Activated CD8-positive, alpha-beta memory T cell treated with anti-CD3 and anti-CD28 coated beads for 1 hour (primary cell): ENCODE data around the gene APOL3.
"Not testable (repeated sequence)": the region's sequence is repeated elsewhere in the genome, so short reads cannot be mapped to it uniquely, and the experiment has no call there.

Source experiments
- DNase-seq, 2 donors: peaks; one replicate each; pipeline ENCODE4 v3.0.0-alpha.2; 2020; ENCODE audit warnings: low read depth in 1 of 2; ENCODE audit errors: extremely low read depth in 1 of 2

APOL3 gene

DNA sequence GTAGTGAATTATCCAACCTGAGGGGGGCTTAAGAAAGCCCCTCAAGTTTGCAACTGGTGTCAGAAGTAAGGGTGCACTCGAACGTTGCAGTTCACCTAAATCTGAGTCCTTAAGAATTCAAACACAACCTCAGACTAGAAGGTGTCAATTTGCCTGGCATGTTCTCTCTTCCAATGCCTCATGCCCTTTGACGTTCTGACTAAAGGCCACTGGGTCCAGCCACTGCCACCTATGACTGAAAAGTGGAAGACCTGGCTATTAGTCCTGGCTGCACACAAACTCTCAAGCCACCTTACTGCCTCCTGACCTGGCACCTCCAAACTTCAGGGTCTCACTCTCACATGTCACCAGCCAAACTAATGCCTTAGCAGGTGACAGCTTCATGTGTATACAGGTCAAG, 33.0 kb upstream of the APOL3 start:
- DNase-seq, result no peak

DNA sequence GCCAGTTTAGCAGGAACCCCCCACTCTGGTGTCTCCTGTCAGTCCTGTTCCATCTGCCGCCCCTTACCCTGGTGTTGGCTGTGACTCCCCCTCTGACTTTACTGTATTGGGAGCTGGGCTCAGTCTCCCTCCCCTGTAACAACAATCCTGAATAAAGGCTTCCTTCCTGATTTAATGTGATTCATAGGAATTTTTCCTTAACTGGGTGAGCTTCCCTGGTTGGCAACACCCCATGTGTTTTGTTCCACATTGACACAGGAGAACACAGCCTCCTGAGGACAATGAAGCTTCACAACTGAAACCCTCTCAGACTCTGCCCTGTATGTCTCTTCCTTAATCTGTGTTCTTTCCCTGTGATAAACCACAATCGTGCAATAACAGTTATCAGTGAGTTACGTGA, 32.6 kb upstream of the APOL3 start:
- DNase-seq, result no peak

DNA sequence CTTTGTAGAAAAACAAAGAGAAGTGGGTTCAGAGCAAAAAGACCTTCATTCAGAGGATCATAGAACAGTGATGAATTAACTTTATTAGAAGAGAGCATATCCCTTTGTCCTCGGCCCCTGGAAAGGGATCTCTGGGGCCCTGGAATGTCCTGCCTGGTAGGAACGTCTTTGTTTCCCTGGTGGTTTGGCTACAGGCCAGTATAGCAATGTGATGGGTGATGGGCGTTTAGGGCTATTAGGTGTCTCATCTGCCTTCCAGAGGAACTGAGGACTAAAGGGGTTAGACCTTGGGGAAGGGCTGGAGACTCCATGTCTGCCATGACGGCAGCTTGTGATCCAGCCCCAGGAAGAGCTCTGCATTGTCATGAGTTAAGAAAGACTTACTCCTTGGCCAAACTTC, 32.0 kb upstream of the APOL3 start:
- DNase-seq, result no peak

DNA sequence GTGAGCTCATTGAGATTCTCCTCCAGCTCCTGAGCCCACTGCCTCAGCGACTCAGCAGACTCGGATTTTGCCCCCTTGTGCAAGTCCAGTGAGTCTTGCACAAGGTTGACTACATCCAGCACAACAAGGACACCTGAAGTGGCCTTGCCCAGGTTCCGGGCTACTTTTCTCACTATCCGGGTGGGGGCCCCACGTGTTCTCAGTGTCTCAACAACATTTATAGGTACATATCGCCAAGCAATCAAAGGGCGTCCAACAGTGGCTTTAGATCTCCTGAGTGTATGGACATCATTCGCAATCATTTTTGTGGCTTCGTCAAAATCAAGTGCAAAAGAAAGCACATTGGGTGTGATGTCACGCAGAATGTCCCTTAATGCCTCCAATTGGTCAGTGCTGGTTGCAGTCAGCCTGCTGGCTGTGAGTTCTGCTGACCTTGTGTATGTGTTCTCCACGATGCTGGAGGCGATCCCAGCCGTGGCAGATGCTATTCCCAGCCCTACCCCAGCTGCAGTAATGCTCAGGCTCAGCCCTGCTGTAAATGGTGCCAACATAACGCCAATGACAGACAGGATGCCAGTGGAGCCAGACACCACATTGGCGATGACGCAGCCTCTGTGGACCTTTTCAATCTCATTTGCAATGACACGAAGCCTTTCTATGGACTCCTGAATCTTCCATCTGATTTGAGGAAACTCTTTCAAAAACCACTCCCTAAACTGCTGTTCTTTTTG, 30.7 kb upstream of the APOL3 start:
- no peak for DNase-seq

GRCh38 chr22:36187862-36188261, 27.3 kb upstream of the APOL3 start:
- DNase-seq, result not testable (repeated sequence)

DNA sequence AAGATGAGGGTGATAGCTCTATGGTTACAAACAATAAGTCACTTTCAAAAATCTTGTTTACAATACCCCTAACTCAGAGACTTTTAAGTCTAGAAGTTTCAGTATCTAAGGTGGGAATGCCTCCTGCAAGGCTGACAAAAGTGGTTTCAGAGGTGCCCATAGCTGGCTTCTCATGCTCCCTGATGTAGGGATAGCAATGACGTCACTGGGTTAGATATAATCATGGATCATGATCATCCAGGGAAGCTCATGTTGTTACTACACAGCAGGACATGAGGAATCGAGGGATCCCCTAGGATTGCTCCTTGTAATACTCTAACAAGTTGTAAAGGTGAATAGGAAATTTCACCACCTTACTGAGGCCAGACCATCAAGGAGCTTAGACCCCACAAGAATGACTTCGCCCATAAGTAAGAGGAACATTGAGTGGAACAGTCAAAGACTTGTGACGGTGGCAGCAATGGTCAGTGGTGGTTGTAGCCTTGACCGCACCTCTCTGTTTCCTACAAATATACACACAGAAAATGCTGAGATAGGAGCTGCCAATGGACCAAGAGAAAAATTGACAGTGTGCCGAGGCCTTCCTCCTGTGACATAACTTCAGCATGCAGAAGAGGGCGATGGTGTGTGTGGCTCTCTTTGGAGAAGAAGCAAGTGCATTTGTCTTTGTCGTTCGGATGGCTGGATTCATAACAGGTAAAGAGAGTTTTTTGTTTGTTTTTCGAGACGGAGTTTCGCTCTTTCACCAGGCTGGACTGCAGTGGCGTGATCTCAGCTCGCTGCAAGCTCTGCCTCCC, 25.5 kb upstream of the APOL3 start:
- DNase-seq, result no peak

- no peak for DNase-seq
These were observed 24.0 kb upstream of the APOL3 start for GRCh38 chr22:36184433-36185025.

- no peak for DNase-seq
These were observed 22.9 kb upstream of the APOL3 start for GRCh38 chr22:36183446-36183845.

DNA sequence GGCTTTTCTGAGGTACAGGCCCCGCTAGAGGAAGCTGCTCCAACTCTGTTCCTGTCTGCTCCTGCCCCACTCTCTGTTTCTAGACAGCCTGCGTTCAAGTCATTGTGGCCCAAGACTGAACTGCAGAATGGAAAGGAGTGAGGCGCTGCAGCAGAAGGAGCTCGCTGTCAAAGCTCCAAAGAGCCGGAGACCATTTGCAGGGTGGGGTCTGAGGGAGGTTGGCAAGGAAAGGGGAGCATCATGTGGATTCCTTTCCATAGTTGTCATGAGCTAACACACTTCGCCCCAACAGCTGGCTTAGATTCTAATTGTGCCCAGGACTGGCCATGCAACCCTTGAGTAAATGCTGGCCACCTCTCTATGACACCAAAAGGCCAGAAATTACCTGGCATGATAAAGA, 22.3 kb upstream of the APOL3 start:
- DNase-seq, result no peak

DNA sequence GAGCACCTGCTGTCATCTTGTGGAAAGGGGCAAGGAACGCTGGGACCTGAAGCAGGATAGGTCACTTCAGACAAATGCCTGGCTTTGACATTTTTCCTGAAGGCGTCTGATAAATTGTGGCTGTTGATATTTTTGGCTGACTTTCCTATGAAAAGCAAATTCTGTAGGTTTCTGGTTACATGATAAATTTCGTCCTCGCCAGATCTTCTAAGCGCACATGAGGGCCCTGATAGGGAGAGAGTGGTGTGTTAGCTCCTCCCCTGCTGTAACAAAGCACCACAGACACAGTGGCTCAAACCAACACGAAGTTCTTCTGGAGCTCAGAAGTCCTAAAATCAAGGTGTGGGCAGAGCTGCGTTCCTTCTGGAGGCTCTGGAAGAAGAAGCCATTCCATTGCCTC, 21.5 kb upstream of the APOL3 start:
- DNase-seq, result no peak

GRCh38 chr22:36180928-36181327, 20.4 kb upstream of the APOL3 start:
- no peak for DNase-seq

- peak; percentile 72 to 86 for DNase-seq
These were observed 19.7 kb upstream of the APOL3 start for GRCh38 chr22:36180038-36180880.

DNA sequence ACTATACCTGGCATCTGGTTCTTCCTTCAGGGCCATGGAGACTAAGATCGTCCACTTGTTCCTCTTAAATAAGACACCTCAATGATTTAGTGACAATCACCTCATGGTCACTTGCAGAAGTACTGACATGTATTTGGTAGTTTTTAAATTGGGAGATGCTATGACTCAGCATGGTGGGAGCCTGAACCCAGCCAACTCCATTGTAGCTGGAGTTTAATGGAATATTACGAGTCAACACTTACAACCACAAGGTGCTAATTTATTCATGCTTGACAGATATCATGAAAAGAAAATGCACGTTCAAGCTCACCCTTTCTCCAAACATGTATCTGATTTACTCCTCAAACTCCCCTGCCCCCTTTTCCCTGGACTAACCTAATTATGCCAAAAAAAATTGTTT, 16.6 kb upstream of the APOL3 start:
- no peak for DNase-seq

DNA sequence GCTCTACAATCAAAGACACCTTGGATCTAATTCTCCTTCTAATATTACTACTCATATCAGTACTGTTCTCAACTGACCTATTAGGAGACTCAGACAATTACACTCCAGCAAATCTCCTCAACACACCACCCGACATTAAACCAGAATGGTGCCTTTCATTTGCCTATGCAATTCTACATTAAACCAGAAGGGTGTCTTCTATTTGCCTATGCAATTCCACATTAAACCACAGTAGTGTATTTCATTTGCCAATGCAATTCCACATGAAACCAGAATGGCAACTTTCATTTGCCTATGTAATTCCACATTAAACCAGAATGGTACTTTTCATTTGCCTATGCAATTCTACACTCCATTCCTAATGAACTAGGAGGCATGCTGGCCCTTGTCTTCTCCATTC, 15.3 kb upstream of the APOL3 start:
- no peak for DNase-seq

DNA sequence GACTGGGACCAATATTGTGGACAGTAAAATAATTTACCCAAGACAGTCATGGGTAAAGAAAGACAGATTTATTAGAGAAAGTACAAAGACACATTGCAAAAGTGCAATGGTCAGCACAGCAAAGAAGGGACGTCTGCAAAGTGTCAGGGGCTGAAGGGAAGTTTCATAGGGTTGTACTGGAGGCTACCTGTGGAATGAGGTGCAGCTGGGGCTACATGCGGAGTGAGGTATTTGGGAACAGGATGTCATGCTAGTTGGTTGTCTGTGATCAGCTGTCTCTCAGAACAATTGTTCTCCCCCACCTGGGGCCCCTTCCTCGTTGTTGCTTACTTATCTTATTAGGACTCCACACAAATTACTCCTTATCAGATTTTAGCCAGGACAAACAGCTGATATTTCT, 11.4 kb upstream of the APOL3 start:
- no peak for DNase-seq

DNA sequence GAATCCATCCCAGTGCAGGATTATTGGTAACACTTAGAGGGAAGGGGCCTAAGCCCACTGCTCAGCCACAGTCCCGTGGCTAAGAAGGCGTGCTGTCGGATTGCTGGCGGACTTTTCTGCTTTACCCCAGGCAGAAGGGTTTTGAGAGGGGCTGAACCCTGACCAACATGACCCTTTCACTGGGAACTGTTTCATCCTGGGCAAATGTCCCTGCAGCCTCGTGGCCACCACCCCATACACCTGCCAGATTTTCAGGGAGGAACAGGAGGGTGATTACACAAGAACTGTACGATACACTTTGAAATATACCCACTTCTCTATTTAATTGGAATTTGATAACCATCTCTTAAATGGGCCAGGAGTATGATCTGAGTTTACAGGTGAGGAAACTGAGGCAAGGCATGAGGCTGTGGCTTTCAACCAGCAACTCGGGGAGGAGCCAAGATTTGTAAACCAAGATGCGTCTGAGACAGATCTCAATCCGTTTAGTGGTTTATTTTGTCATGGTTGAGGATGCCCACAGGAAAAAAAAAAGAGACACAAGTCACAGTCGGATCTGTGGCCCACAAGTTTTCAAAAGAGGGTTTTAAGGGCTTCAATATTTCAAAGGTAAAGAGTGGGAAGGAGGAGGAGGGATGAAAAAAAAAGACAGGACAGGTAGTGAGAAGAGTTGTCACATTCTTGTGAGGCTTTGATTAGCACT, 6.1 kb upstream of the APOL3 start:
- DNase-seq, result no peak

DNA sequence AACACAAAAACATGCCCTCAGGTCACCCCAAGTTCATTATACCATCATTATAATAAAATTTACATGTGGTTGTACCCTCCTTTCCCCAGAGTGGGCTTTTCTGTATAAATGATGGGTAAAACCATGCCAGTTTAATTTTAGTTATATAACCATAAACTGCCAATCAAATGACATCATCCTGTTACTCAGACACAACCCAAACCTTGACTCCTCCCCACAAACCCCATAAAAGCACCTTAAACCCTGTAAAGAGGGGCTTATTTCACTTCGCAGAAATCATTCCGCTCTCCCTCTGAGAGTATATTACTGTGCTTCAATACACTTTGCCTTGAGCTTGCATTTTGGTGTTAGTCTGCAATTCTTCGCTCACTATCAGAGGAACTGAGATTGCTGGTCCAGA, 5.5 kb upstream of the APOL3 start:
- no peak for DNase-seq

DNA sequence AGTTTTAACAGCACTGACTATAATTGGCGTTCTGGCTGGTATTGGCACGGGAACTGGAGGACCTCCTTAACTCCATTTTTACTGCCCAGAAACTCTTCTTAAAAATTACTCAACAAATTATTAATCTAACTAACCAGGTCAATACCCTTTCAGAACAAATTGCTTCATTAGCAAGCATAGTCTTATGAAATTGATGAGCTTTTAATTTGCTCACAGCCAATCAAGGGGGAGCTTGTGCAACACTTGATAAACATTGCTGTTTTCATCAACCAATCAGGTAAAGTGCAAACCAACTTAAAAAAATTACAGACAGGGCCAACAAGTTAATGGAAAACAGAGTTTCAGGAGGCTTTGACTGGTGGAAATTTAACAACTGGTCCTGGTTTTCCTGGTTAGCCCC, 4.6 kb upstream of the APOL3 start:
- no peak for DNase-seq

DNA sequence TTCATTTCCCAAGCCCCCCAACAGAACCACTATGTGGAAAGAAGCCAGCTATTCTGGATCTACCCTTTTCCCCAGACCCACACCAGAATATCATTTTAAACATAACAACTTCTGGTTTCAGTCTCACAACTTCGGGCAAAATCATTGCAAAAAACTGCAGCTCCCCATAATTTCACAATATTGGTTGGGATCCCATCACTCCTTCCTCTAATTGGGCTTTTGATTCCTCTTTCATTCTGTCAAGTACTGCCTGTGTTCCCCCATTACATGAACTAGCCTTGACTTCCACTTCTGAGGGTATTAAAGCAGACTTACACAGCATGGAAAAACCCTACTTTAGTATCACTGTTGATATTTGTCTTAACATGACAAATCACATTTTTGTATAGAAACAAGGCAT, 4.1 kb upstream of the APOL3 start:
- no peak for DNase-seq

- no peak for DNase-seq
These were observed 2.9 kb upstream of the APOL3 start for GRCh38 chr22:36163497-36163896.
